NCI-H526 (cell line): ENCODE measurements around the gene CACNA2D3.
"Not testable (repeated sequence)": the region's sequence is repeated elsewhere in the genome, so short reads cannot be mapped to it uniquely, and the experiment has no call there.

Experiments
- DNase-seq, 2 experiments: peaks; one replicate each; lab custom pipeline; 2025; lab: John Stamatoyannopoulos, UW

CACNA2D3 gene

DNA sequence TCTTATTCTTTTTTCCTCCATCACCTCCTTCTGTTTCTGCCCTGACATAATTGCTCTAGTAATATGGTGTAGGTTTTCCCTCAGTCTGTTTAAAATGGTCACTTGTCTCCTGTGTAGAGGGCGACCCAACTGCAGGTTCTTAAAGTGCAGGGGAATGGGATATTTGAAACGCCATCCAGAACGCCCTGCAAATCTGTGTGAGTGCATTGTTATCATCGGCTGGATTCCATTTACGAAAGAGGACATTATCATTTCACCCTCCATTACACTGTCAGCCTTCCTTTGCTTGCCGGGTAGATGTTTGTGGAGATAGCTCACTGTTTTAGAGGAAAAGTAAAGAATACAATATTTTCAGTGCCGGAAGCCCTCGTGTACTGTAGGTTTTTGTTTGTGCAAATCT, 451.5 kb downstream of the CACNA2D3 start:
- no peak for DNase-seq

DNA sequence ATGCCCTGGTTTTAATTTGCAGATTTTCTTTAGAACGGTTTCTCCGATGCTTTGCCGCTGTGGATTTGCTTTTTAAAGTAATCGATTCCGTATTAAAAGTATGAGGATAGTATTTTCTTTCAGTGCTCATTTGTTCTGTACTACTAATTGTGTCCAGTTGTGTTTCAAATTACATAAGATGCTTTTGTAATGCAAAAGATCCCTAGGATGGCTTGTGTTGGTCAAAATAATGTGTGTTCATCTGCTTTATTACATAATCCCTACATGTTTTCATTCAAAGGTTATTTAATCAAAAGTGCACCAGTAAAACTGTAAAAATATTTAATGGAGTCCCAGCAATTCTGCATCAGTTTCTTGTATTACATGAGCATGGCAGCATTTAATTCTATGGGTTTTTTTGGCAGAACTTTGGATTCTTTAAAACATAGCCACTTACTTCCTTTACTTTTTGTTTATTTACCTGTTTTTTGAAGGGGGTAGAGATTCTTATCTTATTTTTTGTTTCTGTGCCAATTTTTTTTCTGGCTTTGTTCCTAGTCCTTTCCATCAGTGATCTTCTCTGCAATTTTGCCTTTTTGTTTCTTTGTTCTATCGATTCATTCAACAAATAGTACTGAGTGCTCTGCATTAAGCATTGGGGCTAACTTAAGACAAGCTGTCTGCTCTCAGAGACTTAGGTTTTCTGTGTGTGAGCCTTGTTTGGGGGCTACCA, 452.7 kb downstream of the CACNA2D3 start:
- no peak for DNase-seq

DNA sequence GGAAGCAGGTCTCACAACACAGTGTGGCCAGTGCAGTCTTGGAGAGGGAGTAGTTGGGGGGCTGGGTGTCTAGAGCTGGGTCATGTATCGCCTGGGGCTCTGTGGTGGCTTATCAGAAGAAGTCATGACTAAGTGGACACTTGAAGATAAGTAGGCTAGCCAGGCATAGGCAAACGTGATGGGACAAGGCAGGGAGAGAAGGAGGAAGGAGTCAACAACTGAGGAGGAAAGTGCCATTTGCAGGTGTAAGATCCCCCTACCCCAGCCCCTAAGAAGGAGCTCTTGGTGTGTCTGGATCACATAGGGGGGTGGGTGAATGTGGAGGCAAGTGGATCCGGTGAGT, 453.2 kb downstream of the CACNA2D3 start:
- DNase-seq: no peak

DNA sequence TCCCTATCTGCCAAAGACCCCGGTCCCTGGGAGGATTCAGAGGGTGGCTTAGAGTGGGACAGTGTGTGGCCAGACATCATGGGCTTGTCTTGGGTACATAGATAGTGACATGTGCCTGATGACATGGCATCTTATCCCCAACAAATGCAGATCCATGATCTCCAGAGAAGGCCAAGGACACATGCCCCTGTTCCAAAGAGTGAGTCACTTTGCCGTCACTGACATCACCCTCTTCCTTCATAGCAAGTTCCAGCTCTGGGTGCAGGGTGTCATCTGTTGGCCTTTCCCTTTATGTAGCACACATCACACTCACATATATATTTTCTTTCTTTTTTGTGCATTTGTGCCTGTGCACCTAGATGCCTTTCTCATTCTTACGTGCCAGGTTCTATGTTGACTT, 455.0 kb downstream of the CACNA2D3 start:
- DNase-seq: no peak

DNA sequence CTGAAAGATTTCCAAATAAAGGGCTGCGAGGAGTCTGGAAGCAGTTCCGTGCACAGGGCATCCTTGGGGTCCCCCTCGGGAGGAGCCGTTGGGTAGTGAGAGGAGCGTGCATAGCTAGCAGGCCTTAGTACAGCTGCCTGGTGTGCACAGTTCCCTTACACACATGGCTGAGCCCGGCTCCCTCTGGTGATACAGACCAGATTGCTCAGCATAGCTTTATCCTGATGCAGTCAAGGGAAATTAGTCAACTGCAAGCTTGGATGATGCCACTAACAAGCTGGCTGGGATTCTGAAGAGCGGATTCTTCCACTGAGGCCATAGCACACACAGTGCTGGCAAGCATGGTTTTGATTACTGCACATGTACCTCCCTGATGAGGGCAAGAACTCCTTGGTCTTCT, 456.1 kb downstream of the CACNA2D3 start:
- DNase-seq: peak in 1 of 2 experiments; percentile 4

DNA sequence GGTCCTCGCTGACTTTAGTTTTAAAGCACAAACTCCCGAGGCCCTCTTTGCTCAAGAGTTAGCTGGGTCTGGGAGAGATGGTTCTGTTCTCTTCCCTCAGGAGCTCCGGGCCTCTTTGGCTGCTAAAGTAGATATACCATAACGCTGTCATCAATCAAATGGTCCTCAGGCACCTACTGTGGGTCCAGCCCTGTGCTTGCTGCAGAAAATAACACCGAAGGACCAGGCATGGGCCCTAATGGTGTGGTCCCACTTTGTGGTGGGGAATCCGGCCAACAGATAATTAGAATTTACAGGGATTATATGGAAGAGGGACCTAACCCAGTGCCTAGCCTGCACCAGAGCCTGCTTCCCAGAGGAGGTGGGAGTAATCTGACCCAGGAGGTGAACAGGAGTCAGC, 458.1 kb downstream of the CACNA2D3 start:
- DNase-seq: no peak

DNA sequence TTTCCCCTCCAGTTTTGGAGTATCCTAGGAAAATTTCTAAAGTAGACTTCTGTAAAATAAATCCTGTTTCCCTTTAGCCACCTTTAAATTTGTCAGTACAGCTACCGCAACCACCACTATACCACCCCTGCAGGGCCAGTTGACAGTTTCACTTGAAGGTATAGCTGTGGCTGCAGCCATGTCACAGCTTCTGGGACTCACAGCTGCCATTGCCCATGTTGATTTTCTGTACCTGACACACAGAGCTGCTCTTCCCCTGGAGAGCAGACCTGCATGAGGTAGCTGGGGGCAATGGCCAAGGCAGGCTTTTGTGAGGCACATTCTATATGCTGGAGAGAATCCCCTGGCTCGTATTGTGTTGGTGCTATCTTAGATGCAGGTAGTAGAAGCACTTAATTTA, 460.1 kb downstream of the CACNA2D3 start:
- DNase-seq: no peak

DNA sequence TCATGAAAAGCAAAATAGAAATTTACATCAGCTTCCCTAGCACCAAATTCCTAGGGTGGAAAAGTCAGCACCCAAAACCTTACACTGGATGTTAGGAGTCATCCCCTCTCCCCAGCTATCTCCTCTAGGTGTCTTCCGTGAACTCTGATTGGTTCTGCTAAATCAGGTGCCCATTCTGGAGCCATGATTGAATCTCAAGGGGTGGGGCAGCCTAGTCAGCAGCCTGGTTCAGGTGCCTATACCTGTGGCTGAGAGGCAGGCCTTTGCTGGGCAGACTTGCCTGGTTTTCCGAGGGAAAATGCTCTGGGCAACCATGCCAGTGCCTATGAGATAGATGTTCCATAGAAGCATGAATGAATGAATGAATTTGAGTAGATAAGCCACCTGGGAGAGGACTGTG, 468.8 kb downstream of the CACNA2D3 start:
- DNase-seq: no peak

DNA sequence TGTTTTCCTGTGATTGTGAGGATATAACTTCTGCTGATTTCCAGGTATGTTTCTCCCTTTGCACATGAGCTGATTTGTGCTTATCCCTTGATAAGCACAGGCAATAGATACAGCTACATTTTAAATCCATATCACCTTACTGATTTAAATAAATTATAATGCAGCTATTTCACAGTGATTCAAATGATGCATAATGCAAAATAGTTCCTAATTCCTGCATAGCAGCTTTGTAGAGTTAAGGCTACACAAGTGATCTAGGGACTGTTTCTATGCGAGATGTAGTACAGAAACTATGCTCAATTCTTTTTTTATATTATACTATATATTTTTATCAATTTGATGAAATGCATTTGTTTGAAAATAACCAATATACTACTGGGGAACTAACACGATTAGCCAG, 471.3 kb downstream of the CACNA2D3 start:
- peak; percentile 56 to 59 for DNase-seq

DNA sequence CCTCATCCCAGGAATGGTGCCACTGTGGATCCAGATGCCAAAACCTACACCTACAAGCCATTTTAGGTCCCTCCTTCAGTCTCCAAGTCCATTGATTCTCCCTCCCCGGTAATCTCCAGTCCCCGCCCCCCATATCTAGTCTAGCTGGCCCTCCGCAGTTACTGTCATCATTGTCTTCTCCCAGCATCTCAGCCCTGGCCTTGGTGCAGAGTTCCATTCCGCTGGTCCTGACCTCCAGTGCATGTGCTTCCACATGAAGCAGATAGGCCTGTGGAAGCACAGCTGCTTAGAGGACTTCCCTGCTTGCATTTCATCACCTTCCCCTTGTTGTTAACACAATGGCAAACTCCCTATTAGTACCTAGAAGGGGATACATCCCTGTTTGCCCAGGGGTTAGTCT, 473.7 kb downstream of the CACNA2D3 start:
- no peak for DNase-seq

DNA sequence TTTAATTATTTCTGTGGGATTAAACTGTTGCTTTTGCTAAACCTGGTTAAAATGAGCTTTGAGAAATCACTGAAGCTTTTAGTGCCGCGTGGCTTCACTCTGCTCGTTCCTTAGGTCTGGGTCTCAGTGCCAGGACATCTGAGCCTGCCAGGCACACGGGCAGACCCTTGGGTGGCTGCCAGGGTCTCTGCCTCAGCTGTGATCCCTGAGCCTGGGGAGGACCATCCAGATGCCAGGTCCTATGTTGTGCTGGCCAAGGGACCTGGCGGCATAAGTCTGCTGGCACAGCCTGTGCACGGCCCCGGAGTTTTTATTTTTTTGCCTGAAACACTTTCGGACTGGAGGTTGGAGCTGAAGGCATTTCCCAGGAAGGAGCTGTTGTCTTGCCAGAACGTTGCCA, 477.4 kb downstream of the CACNA2D3 start:
- no peak for DNase-seq

DNA sequence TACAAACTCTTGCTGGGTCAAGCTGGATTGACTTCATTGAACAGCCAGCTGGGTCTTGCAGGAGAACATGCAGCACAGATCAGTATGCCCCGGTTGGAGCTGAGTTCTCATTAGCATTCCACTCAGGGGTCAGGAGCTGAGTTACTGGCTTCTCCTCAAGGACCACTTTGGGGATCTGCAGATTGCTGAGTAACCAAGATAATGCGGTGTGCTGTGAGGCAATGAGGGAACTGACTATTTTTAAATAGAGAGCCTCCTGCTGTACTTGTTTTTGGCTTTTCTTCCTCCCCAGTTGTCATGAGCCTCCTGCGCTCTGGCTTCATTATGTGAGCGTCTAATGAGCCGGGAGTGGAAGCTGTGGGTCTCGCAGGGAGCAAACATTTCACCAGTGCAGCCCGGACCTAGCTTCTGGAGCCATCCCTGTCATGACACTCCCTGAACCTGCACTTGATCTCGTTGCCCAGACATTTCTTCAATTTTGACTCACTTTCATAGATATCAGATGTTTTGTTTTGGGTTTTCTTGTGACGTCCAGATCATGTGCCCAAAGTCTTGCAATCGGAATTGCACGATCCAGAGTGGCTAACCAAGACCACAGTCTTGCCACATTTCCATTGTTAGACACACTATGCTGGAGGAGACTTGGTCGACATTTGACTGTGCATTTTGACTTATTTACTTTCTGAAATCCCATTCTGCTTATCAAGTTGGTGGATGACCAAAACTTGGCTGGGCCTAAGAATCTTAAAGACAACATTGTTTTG, 478.3 kb downstream of the CACNA2D3 start:
- DNase-seq: no peak

DNA sequence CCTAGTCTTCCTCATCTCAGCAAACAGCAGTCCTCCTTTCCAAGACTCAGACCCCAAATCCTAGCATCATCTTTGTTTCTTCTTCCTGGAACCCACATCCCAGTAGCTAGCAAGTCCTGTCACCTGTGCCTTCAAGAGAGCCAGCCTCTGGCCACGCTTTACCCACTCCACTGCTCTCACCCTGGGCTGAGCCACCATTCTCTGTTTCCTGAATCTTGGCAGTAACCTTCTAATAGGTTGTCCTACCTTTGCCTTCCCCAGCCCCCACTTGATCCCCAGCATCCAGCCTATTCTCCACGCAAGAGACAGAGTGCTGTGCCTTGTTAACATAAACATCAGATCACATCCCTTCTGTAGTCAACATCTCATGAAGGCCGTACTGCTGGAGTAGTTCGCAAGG, 482.1 kb downstream of the CACNA2D3 start:
- no peak for DNase-seq

DNA sequence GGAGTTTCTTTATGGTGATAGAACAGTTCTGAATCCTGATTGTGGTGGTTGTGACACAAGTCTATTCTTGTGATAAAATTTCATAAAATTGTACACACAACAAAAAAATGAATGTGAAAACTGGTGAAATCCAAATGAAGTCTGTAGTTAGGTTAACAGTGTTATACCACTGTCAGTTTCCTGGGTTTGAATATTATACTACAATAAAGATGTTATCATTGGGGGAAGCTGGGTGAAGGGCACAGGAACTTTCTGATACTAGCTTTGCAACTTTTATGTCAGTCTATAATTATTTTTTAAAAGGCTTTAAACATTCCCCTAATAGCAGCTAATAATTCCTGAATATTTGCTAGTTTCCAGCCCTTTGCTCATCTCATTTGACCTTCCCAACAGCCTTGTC, 485.7 kb downstream of the CACNA2D3 start:
- DNase-seq: no peak

DNA sequence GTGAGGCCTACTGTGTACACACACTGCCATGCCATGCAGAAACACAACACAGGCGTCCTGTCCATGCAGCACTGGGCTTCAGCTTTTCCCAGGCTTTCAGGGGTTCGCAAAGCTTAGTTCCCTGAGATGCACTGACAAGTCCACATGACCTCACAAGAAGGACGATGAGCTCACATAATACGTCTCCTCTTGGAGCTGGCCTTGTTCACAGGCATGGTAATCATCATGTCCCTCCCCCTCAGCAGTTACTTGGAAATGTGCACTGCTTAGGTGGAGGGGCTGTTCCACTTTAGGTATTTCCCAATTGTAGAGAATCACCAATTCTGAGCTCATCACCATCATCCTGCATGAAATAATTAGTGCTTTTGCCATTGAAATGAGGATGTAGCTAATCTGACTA, 496.7 kb downstream of the CACNA2D3 start:
- DNase-seq: no peak

DNA sequence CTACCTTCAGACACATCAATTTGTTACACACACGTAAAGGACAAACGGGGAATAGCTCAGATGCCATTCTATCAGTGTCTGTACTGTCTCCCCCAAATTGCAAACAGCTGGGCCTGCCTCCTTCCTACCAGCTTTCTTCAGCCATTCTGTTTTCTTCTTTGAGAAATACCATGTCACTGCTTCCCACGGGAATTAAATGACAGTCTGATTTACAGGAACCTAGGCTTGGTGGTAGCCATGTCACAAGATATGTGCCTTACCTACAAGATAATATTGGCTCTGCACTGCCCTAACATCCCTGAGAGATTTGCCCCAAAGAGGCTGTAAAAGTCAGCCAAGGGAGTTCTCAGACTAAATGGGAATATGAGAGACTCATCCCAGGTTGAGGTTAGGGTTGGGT, 497.2 kb downstream of the CACNA2D3 start:
- DNase-seq: no peak

DNA sequence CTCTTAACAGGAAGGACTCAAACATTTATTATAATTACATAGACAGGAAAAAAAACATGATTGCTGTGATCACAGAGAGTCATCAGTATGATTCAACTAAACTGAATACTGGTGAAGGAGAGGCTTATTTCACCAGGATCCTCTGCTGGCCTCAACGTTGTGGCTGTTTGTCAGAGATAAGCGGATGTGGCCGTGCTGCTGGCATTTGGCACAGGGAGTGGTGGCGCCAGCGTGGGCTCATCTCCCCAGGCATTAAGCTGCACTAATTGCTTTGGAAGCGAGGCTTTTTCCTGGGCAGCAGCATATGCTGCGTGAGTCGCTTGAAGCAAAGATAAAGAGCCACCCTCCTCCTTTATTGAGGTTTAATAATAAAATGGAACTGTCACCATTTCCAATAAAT, 498.8 kb downstream of the CACNA2D3 start:
- DNase-seq: no peak

DNA sequence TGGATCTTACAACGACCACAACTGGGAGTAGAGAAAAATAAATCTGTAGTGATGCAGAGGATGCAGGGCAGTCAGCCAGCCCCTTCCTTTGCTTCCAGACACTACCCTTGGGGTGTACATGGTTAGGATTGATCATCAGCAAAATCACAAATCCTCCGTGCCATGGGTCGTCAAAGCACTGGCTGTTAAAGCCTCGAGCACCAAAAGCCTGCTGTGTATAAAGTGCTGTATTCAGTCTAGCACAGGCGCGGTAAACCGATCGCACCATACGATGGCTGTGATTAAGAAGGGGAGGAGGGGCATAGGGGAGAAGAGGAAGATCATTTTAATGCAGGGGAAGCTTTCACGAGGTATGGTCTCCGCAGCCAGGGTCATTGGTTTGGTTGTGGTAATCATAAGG, 500.3 kb downstream of the CACNA2D3 start:
- no peak for DNase-seq

DNA sequence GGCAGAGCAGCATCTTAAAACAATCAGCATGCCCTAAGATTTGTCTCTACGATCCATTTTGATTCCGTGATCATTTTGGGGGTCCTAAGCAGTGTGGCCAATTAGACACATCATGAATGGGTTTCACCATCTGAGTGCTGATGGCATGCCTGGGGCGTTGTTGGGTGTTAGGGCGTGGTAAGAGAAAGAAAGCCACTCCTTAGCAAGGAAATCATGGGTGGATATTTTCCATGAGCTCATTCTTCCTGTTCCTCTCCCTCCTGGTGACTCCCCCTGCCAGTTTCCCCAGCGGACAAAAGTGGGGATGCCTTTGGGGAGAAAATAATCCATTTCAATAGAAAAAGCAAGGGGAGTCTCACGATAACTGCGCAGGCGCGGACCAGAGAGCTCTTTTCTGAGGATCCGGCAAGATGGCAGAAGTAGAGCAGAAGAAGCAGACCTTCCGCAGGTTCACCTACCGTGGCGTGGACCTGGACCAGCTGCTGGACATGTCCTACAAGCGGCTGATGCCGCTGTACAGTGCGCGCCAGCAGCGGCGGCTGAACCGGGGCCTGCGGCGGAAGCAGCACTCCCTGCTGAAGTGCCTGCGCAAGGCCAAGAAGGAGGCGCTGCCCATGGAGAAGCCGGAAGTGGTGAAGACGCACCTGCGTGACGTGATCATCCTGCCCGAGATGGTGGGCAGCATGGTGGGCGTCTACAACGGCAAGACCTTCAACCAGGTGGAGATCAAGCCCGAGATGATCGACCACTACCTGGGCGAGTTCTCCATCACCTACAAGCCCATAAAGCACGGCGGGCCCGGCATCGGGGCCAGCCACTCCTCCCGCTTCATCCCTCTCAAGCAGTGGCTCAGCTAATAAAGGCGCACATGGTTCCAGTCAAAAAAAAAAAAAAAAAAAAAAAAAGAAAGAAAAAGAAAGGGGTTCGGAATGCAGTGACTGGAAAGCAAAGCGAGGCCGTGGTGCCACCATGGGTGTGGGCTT, 503.7 kb downstream of the CACNA2D3 start:
- no peak for DNase-seq

DNA sequence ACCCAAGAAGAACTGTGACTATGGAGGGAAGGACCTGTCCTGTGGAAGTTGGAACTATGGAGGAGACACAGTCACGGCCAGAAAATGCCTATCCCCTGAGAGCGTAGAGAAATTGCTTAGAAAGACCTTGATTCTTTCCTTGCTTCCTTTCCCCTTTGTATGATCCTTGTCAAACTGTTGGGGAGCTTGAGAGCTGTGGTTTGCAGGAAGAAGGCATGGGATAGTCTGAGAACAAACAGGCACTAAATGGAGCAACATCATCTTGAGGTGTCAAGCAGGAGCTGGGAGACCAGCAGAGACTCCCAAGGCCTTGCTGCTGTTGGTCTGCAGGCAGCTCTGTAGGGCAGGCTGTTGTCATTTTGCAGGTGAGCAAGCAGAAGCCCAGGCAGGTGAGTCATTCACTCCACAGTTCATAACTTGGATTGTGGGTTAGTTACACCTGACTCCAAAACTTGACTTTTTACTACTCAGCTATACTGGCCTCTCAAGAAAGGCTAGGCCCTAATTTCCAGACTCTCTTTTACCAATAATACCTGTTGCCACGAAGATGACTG, 506.6 kb downstream of the CACNA2D3 start:
- DNase-seq: no peak

DNA sequence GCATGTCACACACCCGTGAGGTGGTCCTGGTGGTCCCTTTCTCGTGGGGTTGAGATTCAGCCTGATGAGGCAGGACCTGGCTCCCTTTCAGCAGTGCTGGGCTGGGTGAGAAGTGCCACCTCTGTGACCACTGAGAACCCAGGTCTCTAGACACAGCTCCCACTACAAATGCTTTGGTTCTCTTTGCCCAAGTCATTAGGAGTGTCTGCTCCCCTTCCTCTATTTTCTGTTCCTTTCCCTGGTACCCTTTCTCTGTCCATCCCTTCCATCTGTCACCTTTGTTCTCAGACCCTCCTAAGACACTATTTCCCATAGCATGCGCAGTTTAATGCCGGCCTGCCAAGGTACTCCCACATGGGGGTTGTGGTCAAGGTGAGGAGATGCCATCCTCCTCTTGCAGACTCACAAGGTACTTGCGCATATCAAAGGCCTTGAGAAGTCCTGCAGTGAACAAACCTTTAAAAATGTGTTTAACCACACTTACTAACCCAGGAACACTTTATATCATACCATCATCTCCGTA, 507.8 kb downstream of the CACNA2D3 start:
- DNase-seq: no peak

DNA sequence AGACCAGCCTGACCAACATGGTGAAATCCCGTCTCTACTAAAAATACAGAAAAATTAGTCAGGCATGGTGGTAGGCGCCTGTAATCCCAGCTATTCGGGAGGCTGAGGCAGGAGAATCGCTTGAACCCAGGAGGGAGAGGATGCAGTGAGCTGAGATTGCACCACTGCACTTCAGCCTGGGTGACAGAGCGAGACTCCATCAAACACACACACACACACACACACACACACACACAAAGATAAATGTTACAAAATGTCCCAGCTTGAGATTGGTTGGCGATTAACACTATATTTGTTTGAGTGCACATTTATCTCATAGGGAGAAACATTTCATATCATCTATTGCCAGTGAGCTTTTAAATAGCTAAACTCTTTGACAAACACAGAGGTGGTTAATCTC, 508.6 kb downstream of the CACNA2D3 start:
- DNase-seq: not testable (repeated sequence)
